Ishikawa (cell line): Measurements from ENCODE around the gene MYRIP.

ENCODE experiments used
- NFIC ChIP-seq: IDR thresholded peaks from 2 replicates; pipeline ENCODE4 v1.6.1; 2012
- TAF1 ChIP-seq: IDR thresholded peaks from 2 replicates; pipeline ENCODE4 v1.6.1; 2012; ENCODE audit warnings: low read depth, mild to moderate bottlenecking
- TCF12 ChIP-seq: IDR thresholded peaks from 2 replicates; pipeline ENCODE4 v1.6.1; 2012; ENCODE audit warnings: low read depth
- TF ChIP-seq, protein P1 (sequence below): IDR thresholded peaks from 2 replicates; pipeline ENCODE4 v1.6.1; 2012

DNA sequence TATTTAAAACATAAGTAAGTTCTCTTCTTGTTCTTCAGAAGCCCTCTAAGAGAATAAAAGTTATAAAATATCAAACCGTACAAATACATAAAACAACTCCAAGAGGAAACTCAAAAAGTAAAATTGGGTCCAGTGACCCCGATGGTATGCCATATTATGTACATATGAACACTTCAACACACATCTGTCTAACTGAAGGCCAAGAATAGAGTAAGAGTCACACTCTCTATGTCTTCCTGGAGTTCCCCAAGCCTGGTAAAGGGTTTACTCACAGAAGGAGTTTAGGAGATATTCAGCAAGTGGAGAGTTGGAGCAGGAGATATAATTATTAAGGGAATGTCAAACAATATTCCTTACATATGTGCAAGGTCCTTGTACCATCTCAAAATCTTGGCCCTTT, 398.8 kb downstream of the MYRIP start:
- TF ChIP-seq, protein P1, sequence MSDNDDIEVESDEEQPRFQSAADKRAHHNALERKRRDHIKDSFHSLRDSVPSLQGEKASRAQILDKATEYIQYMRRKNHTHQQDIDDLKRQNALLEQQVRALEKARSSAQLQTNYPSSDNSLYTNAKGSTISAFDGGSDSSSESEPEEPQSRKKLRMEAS = no peak
- TF ChIP-seq TCF12 (no peak), NFIC (no peak), TAF1 (no peak)
